ENCODE data around the gene ING4.

Gene ING4

GRCh38 chr12:6685814-6686213, 22.9 kb upstream of the ING4 start:
- FAIRE-seq, result no peak

- no peak for FAIRE-seq
These were observed 21.7 kb upstream of the ING4 start for GRCh38 chr12:6684609-6685008.

- FAIRE-seq, result no peak
These were observed 14.0 kb upstream of the ING4 start for GRCh38 chr12:6676962-6677361.

DNA sequence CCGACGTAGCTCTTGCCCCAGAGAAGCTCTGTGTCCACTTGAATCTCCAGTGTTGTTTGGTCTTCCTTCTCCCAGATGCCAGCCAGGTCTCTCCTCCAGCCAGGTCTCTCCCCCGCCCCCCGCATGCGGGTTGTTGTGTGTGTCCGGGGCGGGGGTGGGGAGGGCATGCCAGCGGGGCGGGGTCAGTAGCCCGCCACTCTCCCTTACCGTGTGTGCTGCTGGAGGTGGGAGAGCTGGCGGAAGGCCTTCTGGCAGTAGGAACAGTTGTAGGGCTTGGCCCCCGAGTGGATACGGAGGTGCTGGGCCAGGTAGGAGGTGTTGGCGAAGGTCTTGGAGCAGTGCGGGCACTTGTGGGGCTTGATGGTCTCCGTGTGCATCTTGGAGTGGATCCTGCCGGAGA, 9.2 kb upstream of the ING4 start:
- no peak for FAIRE-seq

- FAIRE-seq, result no peak
These were observed 4.8 kb upstream of the ING4 start for GRCh38 chr12:6667559-6668210.

- FAIRE-seq, result no peak
These were observed 3.3 kb upstream of the ING4 start for GRCh38 chr12:6666211-6666610.

DNA sequence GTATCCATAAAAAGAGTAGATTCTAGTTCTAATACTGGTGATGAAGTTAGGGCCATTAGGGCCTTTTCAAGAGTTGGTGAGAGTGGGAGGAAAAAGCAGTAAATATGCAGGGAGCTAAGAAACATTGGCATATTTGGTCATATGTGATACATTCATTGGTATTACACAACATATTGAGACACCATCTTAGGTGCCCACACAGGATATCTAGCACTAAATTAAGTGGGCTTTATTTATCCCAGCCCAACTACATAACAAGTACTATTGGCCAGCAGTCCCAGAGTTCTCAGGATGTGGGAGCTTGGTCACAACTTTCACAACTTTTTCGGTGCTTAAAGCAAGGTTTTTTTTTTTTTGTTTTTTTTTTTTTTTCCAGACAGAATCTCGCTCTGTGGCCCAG, 2.0 kb upstream of the ING4 start:
- no peak for FAIRE-seq

DNA sequence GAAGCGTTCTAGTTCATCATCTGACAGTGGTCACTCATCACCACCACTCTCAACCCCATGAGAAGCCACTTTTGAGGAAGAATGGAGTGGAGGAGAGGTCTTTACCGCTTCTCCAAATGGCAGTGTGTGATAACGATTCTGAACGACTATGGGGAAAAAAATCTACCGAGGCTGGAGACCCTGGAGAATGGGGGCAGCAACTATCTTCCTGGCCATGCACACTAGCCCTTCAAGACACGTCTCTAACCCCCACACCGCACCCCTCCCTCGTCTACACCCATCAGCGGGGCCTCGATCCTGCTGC, 365 bp downstream of the ING4 start:
- FAIRE-seq, result no peak

DNA sequence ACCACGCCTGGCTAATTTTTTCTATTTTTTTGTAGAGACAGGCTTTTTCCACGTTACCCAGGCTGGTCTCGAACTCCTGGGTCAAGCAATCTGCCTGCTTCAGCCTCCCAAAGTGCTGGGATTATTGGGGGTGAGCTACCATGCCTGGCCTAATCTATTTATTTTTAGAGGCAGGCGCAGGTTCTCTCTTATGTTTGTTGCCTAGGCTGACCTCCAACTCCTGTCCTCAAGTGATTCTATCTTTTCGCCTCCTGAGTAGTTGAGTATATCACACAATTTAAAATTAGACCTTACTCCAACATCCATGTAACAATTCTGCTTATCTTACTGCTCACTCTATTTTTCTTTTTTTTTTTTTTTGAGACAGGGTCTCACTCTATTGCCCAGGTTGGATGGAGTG, 8.9 kb downstream of the ING4 start:
- no peak for FAIRE-seq

DNA sequence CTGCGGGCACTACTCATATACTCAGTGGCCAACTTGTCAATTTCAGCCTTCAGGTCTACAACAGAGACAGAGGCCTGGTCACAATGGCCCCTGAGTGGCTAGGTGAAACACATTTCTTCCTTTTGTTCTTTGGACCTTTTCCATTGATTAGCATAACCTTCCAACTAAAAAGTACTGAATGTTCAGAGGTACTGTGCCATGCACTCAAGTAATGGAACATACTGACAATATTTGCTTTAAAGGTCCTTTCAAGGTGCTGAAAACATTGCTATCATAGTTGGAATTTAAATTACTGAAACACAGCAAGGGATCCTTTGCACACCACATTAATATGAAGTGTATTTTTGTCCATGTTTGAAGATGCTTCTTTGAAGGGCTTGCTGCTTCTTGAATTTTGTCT, 9.6 kb downstream of the ING4 start:
- no peak for FAIRE-seq

- no peak for FAIRE-seq
These were observed 10.5 kb downstream of the ING4 start for GRCh38 chr12:6652391-6652790.

DNA sequence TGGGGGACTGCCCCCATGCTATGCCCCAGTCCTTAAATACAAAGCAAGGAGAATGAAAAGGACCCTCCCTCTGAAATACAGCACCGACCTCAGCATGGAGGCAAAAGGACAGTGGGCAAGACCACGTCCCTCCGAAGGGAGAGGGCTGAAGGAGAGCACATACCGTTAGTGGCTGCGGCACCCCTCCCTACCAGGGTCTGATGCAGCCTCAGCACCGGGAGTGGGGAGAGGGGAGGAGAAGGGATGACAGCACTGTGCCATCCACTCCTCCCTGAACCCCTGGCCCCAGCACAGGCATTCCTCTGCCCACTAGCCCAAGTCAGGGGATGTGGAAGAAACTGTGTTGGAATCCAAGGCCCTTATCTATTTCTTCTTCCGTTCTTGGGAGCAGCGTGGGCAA, 12.1 kb downstream of the ING4 start:
- no peak for FAIRE-seq

DNA sequence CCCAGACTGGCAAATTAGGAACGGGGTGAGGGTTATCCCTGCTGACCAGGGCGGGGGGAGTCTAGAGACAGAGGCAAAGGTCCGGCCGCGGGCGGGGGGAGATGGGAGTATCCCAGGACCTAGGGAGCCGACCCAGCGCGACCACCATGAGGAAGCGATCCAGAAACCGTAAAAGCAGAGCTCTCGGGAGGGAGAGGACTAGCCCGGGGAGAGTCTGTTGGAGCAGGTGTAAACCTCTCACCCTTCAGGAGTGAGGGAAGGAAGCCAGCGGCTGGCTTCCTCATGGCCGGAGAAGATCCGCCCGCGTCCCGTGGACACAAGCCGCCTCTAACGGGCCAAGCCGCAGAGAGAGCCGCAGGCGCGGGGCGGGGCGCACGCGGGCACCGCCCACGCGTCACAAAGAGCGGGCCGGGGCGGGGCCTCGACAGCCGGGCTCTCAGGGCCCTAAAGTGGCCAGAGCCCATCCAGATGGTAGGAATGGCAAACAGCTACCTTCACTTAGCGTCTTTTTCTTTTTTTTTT, 15.8 kb downstream of the ING4 start, which contains the start of gene ACRBP:
TSS of gene ACRBP (minus strand) at position 350 of the 522 bp plus-strand sequence. CDS start at position 284, 66 bp downstream.
- FAIRE-seq, result no peak

DNA sequence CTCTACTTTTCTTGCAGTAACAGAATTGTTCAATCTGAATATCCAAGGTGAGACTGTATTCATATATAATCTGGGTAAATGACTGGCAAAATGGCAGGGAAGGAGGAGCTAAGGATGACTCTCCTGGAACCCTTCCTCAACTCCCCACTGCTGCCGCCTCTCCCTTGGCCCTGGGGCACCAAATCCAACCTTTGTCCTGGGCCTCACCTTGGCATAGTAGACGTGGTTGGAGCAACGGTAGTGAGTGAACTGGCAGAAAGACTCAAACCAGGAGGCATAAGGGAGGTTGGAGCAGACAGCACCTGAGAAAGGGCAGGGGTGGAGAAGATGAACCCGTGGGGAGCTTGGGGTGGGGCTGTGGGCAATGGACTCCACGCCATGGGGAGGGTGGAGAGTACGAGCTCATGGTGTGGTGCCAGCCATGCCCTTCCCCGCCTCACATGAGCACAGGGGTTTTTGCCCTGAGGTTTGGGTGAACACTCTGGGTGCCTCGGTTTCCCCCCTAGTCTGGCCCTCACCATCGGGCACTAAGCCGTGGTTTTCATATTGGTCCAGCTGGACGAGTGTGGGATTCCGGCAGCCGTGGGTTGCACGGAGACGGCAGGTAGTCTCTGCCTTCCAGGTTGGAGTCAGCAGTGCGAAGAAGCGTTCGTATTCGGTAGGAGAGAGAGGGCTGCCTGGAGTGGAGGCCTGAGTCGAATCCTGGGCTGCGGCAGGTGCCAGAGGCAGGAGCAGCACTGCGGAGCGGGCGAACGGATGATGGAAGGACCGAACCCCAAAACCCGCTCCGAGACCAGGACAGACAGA, 16.4 kb downstream of the ING4 start:
- no peak for FAIRE-seq

DNA sequence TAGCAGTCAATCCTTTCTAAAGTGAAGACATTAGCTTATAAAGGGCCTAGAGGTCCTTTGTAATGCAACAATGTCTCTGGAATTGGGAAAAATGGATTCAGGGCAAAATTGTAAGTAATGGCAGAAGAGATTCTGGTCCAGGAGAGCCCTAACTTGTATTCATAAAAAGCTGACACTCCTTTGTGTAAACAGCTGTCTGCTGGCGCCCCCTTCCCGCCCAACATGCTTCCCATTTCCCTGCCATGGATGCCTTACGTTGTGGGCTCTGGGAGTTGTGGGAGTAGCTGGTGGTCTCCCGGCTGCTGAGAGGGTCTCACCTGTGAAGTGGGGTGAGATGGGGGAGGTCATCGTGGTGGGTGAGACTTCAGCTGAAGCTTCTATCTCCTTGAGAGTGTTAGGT, 18.0 kb downstream of the ING4 start:
- FAIRE-seq, result no peak

GRCh38 chr12:6644257-6644596, 18.7 kb downstream of the ING4 start:
- no peak for FAIRE-seq

GRCh38 chr12:6643569-6644256, 19.2 kb downstream of the ING4 start:
- FAIRE-seq, result no peak

- no peak for FAIRE-seq
These were observed 21.8 kb downstream of the ING4 start for GRCh38 chr12:6641131-6641530.

- FAIRE-seq, result no peak
These were observed 22.4 kb downstream of the ING4 start for GRCh38 chr12:6640497-6640896.

- no peak for FAIRE-seq
These were observed 23.6 kb downstream of the ING4 start for GRCh38 chr12:6639151-6639801.

- FAIRE-seq, result no peak
These were observed 24.6 kb downstream of the ING4 start for GRCh38 chr12:6638305-6638704.

DNA sequence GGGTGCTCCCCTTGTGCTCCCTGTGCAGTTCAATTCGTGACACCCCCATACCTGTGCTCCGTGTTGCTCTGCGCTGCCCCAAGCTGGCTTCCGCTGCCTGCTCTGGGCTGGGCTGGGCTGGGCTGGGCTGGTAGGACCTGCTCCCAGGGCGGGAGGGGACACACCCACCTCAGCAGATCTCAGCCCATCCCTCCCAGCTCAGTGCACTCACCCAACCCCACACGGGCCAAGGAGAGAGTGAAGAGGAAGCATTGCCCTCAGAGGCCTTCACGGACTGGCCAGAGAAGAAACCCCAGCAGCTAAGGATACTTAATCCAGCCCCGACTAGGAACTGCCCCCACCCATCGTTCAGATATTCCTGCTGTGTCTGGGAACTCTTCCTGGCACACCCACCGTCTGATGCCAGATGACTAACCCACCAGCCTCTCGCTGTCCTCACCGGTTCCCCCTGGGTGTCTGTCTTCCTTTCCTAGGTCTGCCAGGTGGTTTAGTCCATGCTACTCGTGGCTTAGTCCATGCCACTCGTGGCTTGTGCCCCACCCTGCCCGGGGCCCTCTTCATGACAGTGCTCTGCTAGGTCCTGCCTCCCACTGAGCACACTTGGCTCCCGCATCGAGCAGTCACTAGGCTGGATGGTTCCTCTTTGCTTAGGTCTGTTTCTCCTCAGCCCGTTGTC, 26.9 kb downstream of the ING4 start, which contains the start of gene LPAR5:
TSS of gene LPAR5 (minus strand) at position 104 of the 676 bp plus-strand sequence. CDS start 14,711 bp downstream, outside the sequence.
- FAIRE-seq, result no peak

GRCh38 chr12:6635375-6635855, 27.5 kb downstream of the ING4 start:
- FAIRE-seq, result no peak
